HG02840 (cell line): ENCODE results near the gene GOLGA6C.
"Not testable (repeated sequence)": the region's sequence is repeated elsewhere in the genome, so short reads cannot be mapped to it uniquely, and the experiment has no call there.

Source experiments
- ATAC-seq: cut with Tn5 transposase; IDR thresholded peaks from one replicate; pipeline ENCODE4 v1.9.1; 2021; ENCODE audit warnings: mild to moderate bottlenecking, moderate library complexity, moderate number of reproducible peaks; ENCODE audit not compliant: unreplicated experiment, low FRiP score

GOLGA6C gene

DNA sequence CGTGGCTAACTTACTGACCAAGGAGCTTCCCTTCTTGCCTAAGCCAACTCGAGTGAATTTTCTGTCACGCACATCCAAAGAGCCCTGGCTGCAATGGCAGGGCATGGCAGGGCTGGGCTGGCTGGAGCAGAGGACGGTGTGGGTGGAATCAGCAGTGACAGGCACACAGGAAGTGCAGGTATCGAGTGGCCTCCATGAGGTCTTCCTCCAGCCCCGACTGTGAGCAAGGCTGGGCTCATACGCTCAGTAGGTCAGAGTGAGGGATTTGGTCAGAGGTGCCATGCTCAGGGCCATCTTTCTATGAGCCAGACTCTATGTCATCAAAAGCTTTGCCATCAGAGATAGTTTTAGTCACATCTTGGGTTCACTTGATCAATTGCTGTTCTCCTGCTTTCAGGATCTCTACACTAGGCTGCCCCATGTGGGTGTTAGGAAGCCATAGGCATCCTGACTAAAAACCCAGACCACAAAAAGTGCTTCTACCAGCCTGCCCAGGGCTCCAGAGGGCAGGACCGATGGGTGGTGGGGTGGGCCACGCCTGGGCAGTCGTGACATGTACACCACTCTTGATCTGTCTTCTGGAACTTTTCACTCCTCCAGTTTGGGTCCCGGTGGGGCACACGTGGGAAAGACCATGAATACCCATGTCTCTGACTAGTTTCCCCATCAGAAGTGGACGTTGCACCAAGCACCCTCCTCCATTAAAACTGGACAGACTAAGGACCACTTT lies 55.1 kb downstream of the GOLGA6C start:
- no peak for ATAC-seq

- ATAC-seq, result no peak
Measured at GRCh38 chr15:75314552-75315290, 56.6 kb downstream of the GOLGA6C start.

GRCh38 chr15:75319231-75319897 lies 61.2 kb downstream of the GOLGA6C start:
- not testable (repeated sequence) for ATAC-seq
